GM12891 (cell line): ENCODE results near the gene NFU1.

ENCODE experiments used
- POLR2A ChIP-seq: IDR thresholded peaks from 2 replicates; pipeline ENCODE4 v1.6.1; 2011; ENCODE audit warnings: low read depth, low read length, control low read depth
- POLR2AphosphoS5 ChIP-seq: IDR thresholded peaks from 2 replicates; pipeline ENCODE4 v1.6.1; 2011; ENCODE audit warnings: low read depth, low read length, control low read depth
- POU2F2 ChIP-seq: IDR thresholded peaks from 2 replicates; pipeline ENCODE4 v1.6.1; 2011; ENCODE audit warnings: low read depth, mild to moderate bottlenecking, control low read depth, low read length, moderate library complexity
- SPI1 ChIP-seq: IDR thresholded peaks from 2 replicates; pipeline ENCODE4 v1.6.1; 2011; ENCODE audit warnings: low read depth, low read length, control low read depth
- TAF1 ChIP-seq: IDR thresholded peaks from 2 replicates; pipeline ENCODE4 v1.6.1; 2011; ENCODE audit warnings: low read depth, low read length, control low read depth

DNA sequence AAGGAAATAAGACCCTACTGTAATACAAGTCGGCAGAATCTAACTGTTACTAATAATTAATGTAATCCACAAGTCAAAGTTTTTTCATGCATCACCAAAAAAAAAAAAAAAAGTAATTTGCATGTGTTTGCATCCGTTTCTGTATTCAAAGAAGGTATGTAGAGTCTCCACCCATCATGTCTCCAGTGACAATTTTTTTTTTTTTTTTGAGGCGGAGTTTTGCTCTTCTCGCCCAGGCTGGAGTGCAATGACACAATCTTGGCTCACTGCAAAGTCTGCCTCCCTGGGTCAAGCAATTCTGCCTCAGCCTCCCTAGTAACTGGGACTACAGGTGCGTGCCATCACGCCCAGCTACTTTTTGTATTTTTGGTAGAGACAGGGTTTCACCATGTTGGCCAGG, 24.2 kb upstream of the NFU1 start:
- TF ChIP-seq POLR2A (no peak), POLR2AphosphoS5 (no peak), TAF1 (no peak), POU2F2 (no peak), SPI1 (no peak)
